HCT116 (cell line): ENCODE measurements around the gene GEMIN4. TPM values are rescaled to one million over a fixed set of nuclear protein-coding genes. Genes with fewer than 3 reads are reported as not detected.

Experiments
- ATAC-seq: fragments of 200-7000 bp; cut with Tn5 transposase; 2 replicates; pipeline ENCODE4 v1.9.1; 2020; ENCODE audit warnings: mild to moderate bottlenecking, moderate library complexity
- BruUV-seq: library from RNA; stranded (reverse); fragments of 400-500 nt; replicated peaks from 2 replicates; lab custom pipeline; 2021; lab: Mats Ljungman, UMichigan
- CTCF ChIA-PET: fragments of 300-600 bp; sonication (Branson Sonifier 250); formaldehyde crosslinking; loops from one replicate; lab custom pipeline; 2021; ENCODE audit warnings: antibody characterized with exemption; lab: Charles Lee
- POLR2A ChIA-PET: fragments of 300-600, 350-600 bp; sonication (Branson Sonifier 250); formaldehyde crosslinking; loops from one replicate; lab custom pipeline; 2021; ENCODE audit warnings: antibody characterized with exemption; lab: Charles Lee
- RAD21 ChIA-PET, 2 experiments: fragments of 300-600 bp; sonication (Branson Sonifier 250); formaldehyde crosslinking; loops; one replicate each; lab custom pipeline; 2023; ENCODE audit warnings: low total read pairs in 2 of 2; ENCODE audit not compliant: uncharacterized antibody in 2 of 2, unreplicated experiment in 2 of 2, low non-redundant PET in 1 of 2; lab: Charles Lee
- DNase-seq: peaks from one replicate; pipeline ENCODE4 v3.0.0-alpha.2; 2010; ENCODE audit warnings: low read depth, low spot score
- H2AFZ ChIP-seq: fragments of 200-600 bp; shearing (Covaris generic), sonication (generic); 2 replicates; pipeline ENCODE4 v1.6.1; 2017; ENCODE audit warnings: low read depth, mixed run types, mixed read lengths, antibody characterized with exemption, low read length; ENCODE audit not compliant: poor library complexity, severe bottlenecking
- H3K27ac ChIP-seq: 2 replicates; pipeline ENCODE4 v1.5.1; 2012; ENCODE audit warnings: low read depth, low read length
- H3K27me3 ChIP-seq: fragments of 200-600 bp; sonication (generic); 2 replicates; pipeline ENCODE4 v1.6.1; 2016; ENCODE audit warnings: mixed run types, low read length, mixed read lengths; ENCODE audit not compliant: insufficient read depth
- H3K36me3 ChIP-seq, 2 experiments: fragments of 200-500 bp in 1 of 2; fragments of 200-600 bp in 1 of 2; sonication (Bioruptor generic) in 1 of 2; sonication (generic) in 1 of 2; 2 replicates each; pipeline versions ENCODE4 v1.5.1 to v1.6.1; 2014 to 2016; ENCODE audit warnings: low read length in 2 of 2, inconsistent platforms in 1 of 2, mixed read lengths in 1 of 2, mixed run types in 1 of 2; ENCODE audit not compliant: insufficient read depth in 2 of 2, control insufficient read depth in 1 of 2
- H3K4me1 ChIP-seq, 2 experiments: fragments of 200-600 bp in 1 of 2; sonication (generic) in 1 of 2; 2 replicates each; pipeline versions ENCODE4 v1.5.1 to v1.6.1; 2012 to 2017; ENCODE audit warnings: low read length in 2 of 2, inconsistent platforms in 1 of 2, mild to moderate bottlenecking in 1 of 2, mixed read lengths in 1 of 2, mixed run types in 1 of 2, moderate library complexity in 1 of 2; ENCODE audit not compliant: insufficient read depth in 2 of 2, control insufficient read depth in 1 of 2
- H3K4me2 ChIP-seq: fragments of 200-600 bp; sonication (generic); 2 replicates; pipeline ENCODE4 v1.6.1; 2017; ENCODE audit warnings: mixed run types, low read length, mixed read lengths
- H3K4me3 ChIP-seq, 2 experiments: fragments of 200-600 bp in 1 of 2; sonication (generic) in 1 of 2; replicated peaks in 1 of 2; 2 replicates each; pipeline ENCODE4 v1.5.1; 2011 to 2016; ENCODE audit warnings: low read length in 2 of 2, control low read depth in 1 of 2, low read depth in 1 of 2, mild to moderate bottlenecking in 1 of 2, mixed read lengths in 1 of 2, mixed run types in 1 of 2
- H3K79me2 ChIP-seq: fragments of 200-600 bp; sonication (generic); 2 replicates; pipeline ENCODE4 v1.6.1; 2017; ENCODE audit warnings: mild to moderate bottlenecking, mixed run types, low read length, moderate library complexity, mixed read lengths; ENCODE audit not compliant: insufficient read depth
- H3K9ac ChIP-seq: fragments of 200-600 bp; sonication (generic); 2 replicates; pipeline ENCODE4 v1.6.1; 2016; ENCODE audit warnings: low read length, mixed read lengths
- H3K9me2 ChIP-seq: fragments of 200-600 bp; sonication (generic), shearing (Covaris generic); 2 replicates; pipeline ENCODE4 v1.6.1; 2017; ENCODE audit warnings: mixed run types, mild to moderate bottlenecking, moderate library complexity; ENCODE audit not compliant: insufficient read depth
- H3K9me3 ChIP-seq, 2 experiments: fragments of 200-500 bp in 1 of 2; fragments of 200-600 bp in 1 of 2; sonication (Bioruptor generic) in 1 of 2; sonication (generic) in 1 of 2; 2 replicates each; pipeline ENCODE4 v1.6.1; 2014 to 2017; ENCODE audit warnings: low read length in 2 of 2, mixed read lengths in 2 of 2, inconsistent platforms in 1 of 2, low read depth in 1 of 2, mild to moderate bottlenecking in 1 of 2, mixed run types in 1 of 2, moderate library complexity in 1 of 2; ENCODE audit not compliant: control insufficient read depth in 1 of 2, insufficient read depth in 1 of 2
- H4K20me1 ChIP-seq: fragments of 200-600 bp; sonication (generic), shearing (Covaris generic); 2 replicates; pipeline ENCODE4 v1.6.1; 2017; ENCODE audit warnings: mixed run types, mild to moderate bottlenecking, moderate library complexity; ENCODE audit not compliant: insufficient read depth
- CBX3 ChIP-seq: IDR thresholded peaks from 2 replicates; pipeline ENCODE4 v1.6.1; 2012; ENCODE audit warnings: low read depth
- CEBPB ChIP-seq: IDR thresholded peaks from 2 replicates; pipeline ENCODE4 v1.6.1; 2012; ENCODE audit warnings: low read depth
- CTCF ChIP-seq, 3 experiments: fragments of 200-600 bp in 1 of 3; sonication (generic) in 1 of 3; IDR thresholded peaks in 2 of 3; conservative IDR thresholded peaks in 1 of 3; 2 replicates each; pipeline ENCODE4 v1.5.1; 2012 to 2017; ENCODE audit warnings: low read depth in 2 of 3, low read length in 2 of 3, antibody characterized with exemption in 1 of 3, borderline replicate concordance in 1 of 3, control low read depth in 1 of 3, mild to moderate bottlenecking in 1 of 3, mixed read lengths in 1 of 3, mixed run types in 1 of 3, moderate library complexity in 1 of 3; ENCODE audit not compliant: insufficient read depth in 1 of 3
- JUND ChIP-seq: IDR thresholded peaks from 2 replicates; pipeline ENCODE4 v1.6.1; 2012
- SP1 ChIP-seq: IDR thresholded peaks from 2 replicates; pipeline ENCODE4 v1.6.1; 2012; ENCODE audit warnings: low read depth
- TCF7L2 ChIP-seq: IDR thresholded peaks from 2 replicates; pipeline ENCODE4 v1.7.0; 2011; ENCODE audit warnings: borderline replicate concordance, inconsistent platforms; ENCODE audit not compliant: insufficient read depth, insufficient read length; ENCODE audit errors: extremely low read depth
- intact Hi-C: fragments of 100-400 bp; cut with micrococcal nuclease; formaldehyde crosslinking; loops from 2 replicates; pipeline ENCODE4 v1.10.0; 2022
- total RNA-seq: library from RNA; stranded (reverse); gene quantifications from one replicate; pipeline ENCODE4 v1.2.1, GENCODE V29; 2021; ENCODE audit not compliant: unreplicated experiment
- TF ChIP-seq, protein P1 (sequence below): IDR thresholded peaks from 2 replicates; pipeline ENCODE4 v1.6.1; 2012; ENCODE audit warnings: low read depth
- TF ChIP-seq, protein P2 (sequence below): IDR thresholded peaks from 2 replicates; pipeline ENCODE4 v1.6.1; 2011; ENCODE audit warnings: mild to moderate bottlenecking, low read length, moderate library complexity; ENCODE audit not compliant: insufficient replicate concordance; ENCODE audit errors: extremely low read depth

Gene GEMIN4
- total RNA-seq, 1 experiment from 2014 or later = 53.2 TPM

GRCh38 chr17:705863-706262, 46.2 kb downstream of the GEMIN4 start (continued):
- TF ChIP-seq, protein P1, sequence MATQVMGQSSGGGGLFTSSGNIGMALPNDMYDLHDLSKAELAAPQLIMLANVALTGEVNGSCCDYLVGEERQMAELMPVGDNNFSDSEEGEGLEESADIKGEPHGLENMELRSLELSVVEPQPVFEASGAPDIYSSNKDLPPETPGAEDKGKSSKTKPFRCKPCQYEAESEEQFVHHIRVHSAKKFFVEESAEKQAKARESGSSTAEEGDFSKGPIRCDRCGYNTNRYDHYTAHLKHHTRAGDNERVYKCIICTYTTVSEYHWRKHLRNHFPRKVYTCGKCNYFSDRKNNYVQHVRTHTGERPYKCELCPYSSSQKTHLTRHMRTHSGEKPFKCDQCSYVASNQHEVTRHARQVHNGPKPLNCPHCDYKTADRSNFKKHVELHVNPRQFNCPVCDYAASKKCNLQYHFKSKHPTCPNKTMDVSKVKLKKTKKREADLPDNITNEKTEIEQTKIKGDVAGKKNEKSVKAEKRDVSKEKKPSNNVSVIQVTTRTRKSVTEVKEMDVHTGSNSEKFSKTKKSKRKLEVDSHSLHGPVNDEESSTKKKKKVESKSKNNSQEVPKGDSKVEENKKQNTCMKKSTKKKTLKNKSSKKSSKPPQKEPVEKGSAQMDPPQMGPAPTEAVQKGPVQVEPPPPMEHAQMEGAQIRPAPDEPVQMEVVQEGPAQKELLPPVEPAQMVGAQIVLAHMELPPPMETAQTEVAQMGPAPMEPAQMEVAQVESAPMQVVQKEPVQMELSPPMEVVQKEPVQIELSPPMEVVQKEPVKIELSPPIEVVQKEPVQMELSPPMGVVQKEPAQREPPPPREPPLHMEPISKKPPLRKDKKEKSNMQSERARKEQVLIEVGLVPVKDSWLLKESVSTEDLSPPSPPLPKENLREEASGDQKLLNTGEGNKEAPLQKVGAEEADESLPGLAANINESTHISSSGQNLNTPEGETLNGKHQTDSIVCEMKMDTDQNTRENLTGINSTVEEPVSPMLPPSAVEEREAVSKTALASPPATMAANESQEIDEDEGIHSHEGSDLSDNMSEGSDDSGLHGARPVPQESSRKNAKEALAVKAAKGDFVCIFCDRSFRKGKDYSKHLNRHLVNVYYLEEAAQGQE = no peak

GRCh38 chr17:705011-705410, 47.1 kb downstream of the GEMIN4 start:
- H4K20me1 ChIP-seq = no peaks in the 10 kb centered on the region
- peaks cover 10 to 17% of the 10 kb centered on the region in 2 experiments; a peak in 3 of 4 replicates for H3K36me3 ChIP-seq
- no peak overlapping the region for H3K4me3 ChIP-seq
- intact Hi-C loops = no loop called here
- H3K9me3 ChIP-seq = no peaks in the 10 kb centered on the region
- ChIA-PET POLR2A (no interaction called here), RAD21 (interaction anchor here in 1 of 2 experiments (0.8 kb wide), 1 partner anchor 291 kb away, joined by 3 read pairs; no protein-coding TSS in a partner anchor), CTCF (interaction anchor here (0.9 to 3.0 kb wide), 3 partner anchors 11 to 293 kb away, joined by 3 to 14 read pairs (median 4); no protein-coding TSS in a partner anchor)
- TF ChIP-seq TCF7L2 = no peak
- TF ChIP-seq CBX3 = no peak
- TF ChIP-seq CEBPB = no peak
- TF ChIP-seq SP1 = no peak
- TF ChIP-seq, protein P2, sequence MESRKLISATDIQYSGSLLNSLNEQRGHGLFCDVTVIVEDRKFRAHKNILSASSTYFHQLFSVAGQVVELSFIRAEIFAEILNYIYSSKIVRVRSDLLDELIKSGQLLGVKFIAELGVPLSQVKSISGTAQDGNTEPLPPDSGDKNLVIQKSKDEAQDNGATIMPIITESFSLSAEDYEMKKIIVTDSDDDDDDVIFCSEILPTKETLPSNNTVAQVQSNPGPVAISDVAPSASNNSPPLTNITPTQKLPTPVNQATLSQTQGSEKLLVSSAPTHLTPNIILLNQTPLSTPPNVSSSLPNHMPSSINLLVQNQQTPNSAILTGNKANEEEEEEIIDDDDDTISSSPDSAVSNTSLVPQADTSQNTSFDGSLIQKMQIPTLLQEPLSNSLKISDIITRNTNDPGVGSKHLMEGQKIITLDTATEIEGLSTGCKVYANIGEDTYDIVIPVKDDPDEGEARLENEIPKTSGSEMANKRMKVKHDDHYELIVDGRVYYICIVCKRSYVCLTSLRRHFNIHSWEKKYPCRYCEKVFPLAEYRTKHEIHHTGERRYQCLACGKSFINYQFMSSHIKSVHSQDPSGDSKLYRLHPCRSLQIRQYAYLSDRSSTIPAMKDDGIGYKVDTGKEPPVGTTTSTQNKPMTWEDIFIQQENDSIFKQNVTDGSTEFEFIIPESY = no peak
- TF ChIP-seq JUND = no peak
- no peak for TF ChIP-seq CTCF (IDR thresholded peaks at IDR 0.05 in 2 of 3, conservative IDR thresholded peaks at IDR 0.05 in 1 of 3; ENCODE audit: borderline replicate concordance in 1 of 3, insufficient read depth in 1 of 3, low read depth in 2 of 3, low read length in 2 of 3)
- DNase-seq (no peak), ATAC-seq (no peak)
- no peak overlapping the region for H3K4me2 ChIP-seq
- BruUV-seq = no TSS peak
- H3K9ac ChIP-seq = no peak overlapping the region
- no peaks in the 10 kb centered on the region for H3K27me3 ChIP-seq
- no peaks in the 10 kb centered on the region for H3K9me2 ChIP-seq
- no peak overlapping the region for H3K27ac ChIP-seq
- H3K79me2 ChIP-seq = peaks cover 20% of the 10 kb centered on the region
- no peaks in the 10 kb centered on the region for H3K4me1 ChIP-seq
- H2AFZ ChIP-seq = no peak overlapping the region
